Esophagus squamous epithelium (tissue), 5 donors: Measurements from ENCODE around the gene NUDT11. TPM values are rescaled to one million over a fixed set of nuclear protein-coding genes. Genes with fewer than 3 reads are reported as not detected.

ENCODE experiments used
- DNase-seq: peaks from one replicate; lab custom pipeline; 2025; lab: John Stamatoyannopoulos, UW
- H3K27ac ChIP-seq, 4 donors: fragments of 200-600 bp; sonication (generic); one replicate each; pipeline ENCODE4 v1.5.1; 2016 to 2019; ENCODE audit warnings: mild to moderate bottlenecking in 1 of 4
- H3K27me3 ChIP-seq, 4 donors: fragments of 200-600 bp; sonication (generic); 1 replicate in 3 of 4; 2 replicates in 1 of 4; pipeline versions ENCODE4 v1.5.1 to v1.6.0; 2017 to 2021; ENCODE audit warnings: antibody characterized with exemption in 1 of 4
- H3K36me3 ChIP-seq, 3 donors: fragments of 200-600 bp; sonication (generic); one replicate each; pipeline ENCODE4 v1.5.1; 2016 to 2019
- H3K4me1 ChIP-seq, 3 donors: fragments of 200-600 bp; sonication (generic); one replicate each; pipeline ENCODE4 v1.5.1; 2017 to 2019
- H3K4me3 ChIP-seq, 4 donors: fragments of 200-600 bp; sonication (generic); 1 replicate in 3 of 4; 2 replicates in 1 of 4; pipeline ENCODE4 v1.5.1; 2016 to 2019; ENCODE audit warnings: mild to moderate bottlenecking in 2 of 4, moderate library complexity in 1 of 4
- H3K9me3 ChIP-seq, 3 donors: fragments of 200-600 bp; sonication (generic); one replicate each; pipeline ENCODE4 v1.5.1; 2016 to 2019
- POLR2A ChIP-seq, 4 donors: fragments of 450-650 bp; IDR thresholded peaks; one replicate each; pipeline ENCODE4 v1.6.1; 2017; ENCODE audit warnings: antibody characterized with exemption in 4 of 4, mild to moderate bottlenecking in 4 of 4, moderate library complexity in 3 of 4
- WGBS, 2 donors: methylation state at CpG; one replicate each; pipeline ENCODE4 v1.1.5; 2018; 5-methylcytosine and 5-hydroxymethylcytosine counted together
- intact Hi-C: fragments of 100-400 bp; cut with DNase I; formaldehyde crosslinking; loops from one replicate; pipeline ENCODE4 v1.15.0; 2022
- total RNA-seq, 4 donors: library from RNA; depleted of rRNA; stranded (reverse); fragments of >200 nt; gene quantifications; one replicate each; pipeline ENCODE4 v1.1.0, GENCODE V29; 2016
- TF ChIP-seq, protein P1 (sequence below), 6 experiments: fragments of 450-650 bp in 4 of 6; fragments of 200-600 bp in 2 of 6; sonication (generic) in 2 of 6; IDR thresholded peaks; one replicate each; pipeline ENCODE4 v1.5.1; 2016 to 2019; ENCODE audit warnings: antibody characterized with exemption in 6 of 6, mild to moderate bottlenecking in 4 of 6, moderate library complexity in 4 of 6
- donor health status: DM: yes; HTN: yes; CAD: no.

Gene NUDT11
- total RNA-seq, 4 donors from 2014 or later = 0.53 to 1.5 (median 1.3) TPM

- DNase-seq = no peak
- H3K36me3 ChIP-seq = no peaks in the 10 kb centered on the region
- H3K4me3 ChIP-seq = no peak overlapping the region
- TF ChIP-seq POLR2A (IDR thresholded peaks at IDR 0.05) = no peak
- TF ChIP-seq, protein P1, sequence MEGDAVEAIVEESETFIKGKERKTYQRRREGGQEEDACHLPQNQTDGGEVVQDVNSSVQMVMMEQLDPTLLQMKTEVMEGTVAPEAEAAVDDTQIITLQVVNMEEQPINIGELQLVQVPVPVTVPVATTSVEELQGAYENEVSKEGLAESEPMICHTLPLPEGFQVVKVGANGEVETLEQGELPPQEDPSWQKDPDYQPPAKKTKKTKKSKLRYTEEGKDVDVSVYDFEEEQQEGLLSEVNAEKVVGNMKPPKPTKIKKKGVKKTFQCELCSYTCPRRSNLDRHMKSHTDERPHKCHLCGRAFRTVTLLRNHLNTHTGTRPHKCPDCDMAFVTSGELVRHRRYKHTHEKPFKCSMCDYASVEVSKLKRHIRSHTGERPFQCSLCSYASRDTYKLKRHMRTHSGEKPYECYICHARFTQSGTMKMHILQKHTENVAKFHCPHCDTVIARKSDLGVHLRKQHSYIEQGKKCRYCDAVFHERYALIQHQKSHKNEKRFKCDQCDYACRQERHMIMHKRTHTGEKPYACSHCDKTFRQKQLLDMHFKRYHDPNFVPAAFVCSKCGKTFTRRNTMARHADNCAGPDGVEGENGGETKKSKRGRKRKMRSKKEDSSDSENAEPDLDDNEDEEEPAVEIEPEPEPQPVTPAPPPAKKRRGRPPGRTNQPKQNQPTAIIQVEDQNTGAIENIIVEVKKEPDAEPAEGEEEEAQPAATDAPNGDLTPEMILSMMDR (IDR thresholded peaks at IDR 0.05) = peak; percentile 48 to 90 (median 61)
- no peak overlapping the region for H3K27ac ChIP-seq
- no peaks in the 10 kb centered on the region for H3K27me3 ChIP-seq
- WGBS, 2 donors = 39 to 42% methylated on average over 13 to 15 of the region's 15 CpGs
- no peaks in the 10 kb centered on the region for H3K9me3 ChIP-seq
- H3K4me1 ChIP-seq = no peaks in the 10 kb centered on the region
- intact Hi-C loops = no loop called here
These were observed 35.0 kb downstream of the NUDT11 start for GRCh38 chrX:51461053-51462044.

DNA sequence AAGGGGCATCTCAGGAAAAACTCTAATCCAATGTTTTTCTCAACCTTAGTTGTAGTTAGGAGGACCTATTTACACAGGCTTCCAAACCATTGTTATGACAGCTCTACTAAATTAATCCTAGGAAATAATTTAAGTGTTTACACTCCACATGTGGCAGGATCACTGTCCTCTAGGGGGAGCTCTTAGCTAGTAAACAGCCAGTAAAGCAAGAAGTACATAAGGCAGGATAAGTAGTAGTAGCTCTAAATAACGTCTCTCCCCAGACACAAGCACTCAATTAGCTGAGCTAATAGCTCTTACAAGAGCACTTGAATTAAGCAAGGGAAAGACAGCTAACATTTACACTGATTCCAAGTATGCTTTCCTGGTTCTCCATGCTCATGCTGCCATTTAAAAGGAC is 37.3 kb downstream of the NUDT11 start:
- intact Hi-C loops = no loop called here
- Histone ChIP-seq H3K9me3 (no peaks in the 10 kb centered on the region), H3K27ac (no peak overlapping the region), H3K4me3 (no peak overlapping the region), H3K36me3 (no peaks in the 10 kb centered on the region), H3K4me1 (no peaks in the 10 kb centered on the region), H3K27me3 (no peaks in the 10 kb centered on the region)
- TF ChIP-seq, protein P1 (IDR thresholded peaks at IDR 0.05) = peak in 4 of 6 experiments; percentile 16 to 45 (median 26)
- TF ChIP-seq POLR2A (IDR thresholded peaks at IDR 0.05) = no peak
- WGBS, 2 donors = 42 to 60% methylated on average over 1 of the region's 1 CpG
- no peak for DNase-seq

DNA sequence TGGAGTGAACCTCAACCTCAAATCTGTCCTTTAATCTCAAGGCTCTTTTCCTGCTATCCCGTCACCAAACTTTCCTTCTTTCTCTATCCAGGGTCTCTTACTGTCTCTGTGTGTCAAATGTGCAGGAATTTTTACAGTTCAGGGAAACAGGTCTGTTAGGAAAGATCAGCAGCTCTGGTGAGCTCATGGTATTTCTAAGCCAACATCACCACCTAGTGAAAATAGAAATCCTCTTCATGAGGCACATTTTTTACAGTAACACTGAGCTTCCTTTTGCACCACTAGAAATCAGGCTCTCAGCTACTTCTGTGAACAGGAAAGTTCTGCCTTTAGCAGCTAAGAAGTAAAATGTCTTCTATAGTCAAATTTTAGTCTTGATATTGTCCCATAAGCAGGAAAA is 39.6 kb downstream of the NUDT11 start:
- Histone ChIP-seq H3K9me3 (no peaks in the 10 kb centered on the region), H3K36me3 (no peaks in the 10 kb centered on the region), H3K27ac (no peak overlapping the region), H3K27me3 (no peaks in the 10 kb centered on the region), H3K4me1 (no peaks in the 10 kb centered on the region), H3K4me3 (no peak overlapping the region)
- TF ChIP-seq, protein P1 (IDR thresholded peaks at IDR 0.05) = peak in 1 of 6 experiments; percentile 13
- TF ChIP-seq POLR2A (IDR thresholded peaks at IDR 0.05) = no peak
- intact Hi-C loops = no loop called here
- no peak for DNase-seq
- 0% methylated on average over 1 of the region's 1 CpG; no CpG with 5 or more reads in 1 of the 2 donors for WGBS, 2 donors

DNA sequence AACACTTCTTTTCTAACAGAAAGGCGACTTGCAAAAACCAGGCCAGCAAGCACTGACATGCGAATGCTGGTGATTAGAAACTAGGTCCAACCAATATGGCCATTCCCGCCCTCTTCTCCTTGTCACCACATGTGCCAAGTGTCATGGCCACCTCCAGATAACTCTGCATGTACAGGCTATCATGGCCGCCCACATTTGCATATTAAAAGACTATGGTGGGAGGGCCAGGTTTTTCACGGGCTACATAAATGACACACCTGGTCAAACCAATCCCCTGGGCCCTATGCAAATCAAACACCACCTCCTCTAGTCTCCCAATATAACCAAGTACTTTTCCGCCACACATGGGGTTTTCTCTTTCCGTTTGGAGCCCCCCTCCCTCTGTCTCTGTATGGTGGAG is 40.1 kb downstream of the NUDT11 start:
- H3K27me3 ChIP-seq = no peaks in the 10 kb centered on the region
- no peak overlapping the region for H3K27ac ChIP-seq
- 58 to 61% methylated on average over 5 to 7 of the region's 7 CpGs for WGBS, 2 donors
- no peak for DNase-seq
- no peak for TF ChIP-seq POLR2A (IDR thresholded peaks at IDR 0.05)
- TF ChIP-seq, protein P1 (IDR thresholded peaks at IDR 0.05) = no peak
- H3K4me1 ChIP-seq = no peaks in the 10 kb centered on the region
- no peaks in the 10 kb centered on the region for H3K9me3 ChIP-seq
- no peak overlapping the region for H3K4me3 ChIP-seq
- intact Hi-C loops = no loop called here
- no peaks in the 10 kb centered on the region for H3K36me3 ChIP-seq

- no peaks in the 10 kb centered on the region for H3K36me3 ChIP-seq
- intact Hi-C loops = no loop called here
- 40% methylated on average over 1 of the region's 1 CpG; no CpG with 5 or more reads in 1 of the 2 donors for WGBS, 2 donors
These were observed 56.0 kb downstream of the NUDT11 start for GRCh38 chrX:51440365-51440764.

More at GRCh38 chrX:51440365-51440764, 56.0 kb downstream of the NUDT11 start:
- H3K27ac ChIP-seq = no peak overlapping the region
- H3K4me3 ChIP-seq = no peak overlapping the region
- no peak for TF ChIP-seq POLR2A (IDR thresholded peaks at IDR 0.05)
- TF ChIP-seq, protein P1 (IDR thresholded peaks at IDR 0.05) = no peak
- H3K9me3 ChIP-seq = no peaks in the 10 kb centered on the region
- no peaks in the 10 kb centered on the region for H3K27me3 ChIP-seq
- no peaks in the 10 kb centered on the region for H3K4me1 ChIP-seq
- DNase-seq = no peak
